GM12801 (cell line): ENCODE measurements around the gene STIM1.

Experiments used
- CTCF ChIP-seq: IDR thresholded peaks from one replicate; pipeline ENCODE4 v1.5.1; 2011; ENCODE audit warnings: control low read depth; ENCODE audit not compliant: insufficient read length; ENCODE audit errors: extremely low read depth

STIM1 gene

GRCh38 chr11:3882655-3883054 lies 27.2 kb downstream of the STIM1 start:
- no peak for TF ChIP-seq CTCF

GRCh38 chr11:3885855-3886254 lies 30.4 kb downstream of the STIM1 start:
- no peak for TF ChIP-seq CTCF

- no peak for TF ChIP-seq CTCF
Measured at GRCh38 chr11:3886985-3887384, 31.5 kb downstream of the STIM1 start.

GRCh38 chr11:3888876-3889275 lies 33.4 kb downstream of the STIM1 start:
- no peak for TF ChIP-seq CTCF

GRCh38 chr11:3890014-3890413 lies 34.5 kb downstream of the STIM1 start:
- no peak for TF ChIP-seq CTCF

GRCh38 chr11:3890806-3891205 lies 35.3 kb downstream of the STIM1 start:
- no peak for TF ChIP-seq CTCF

- no peak for TF ChIP-seq CTCF
Measured at GRCh38 chr11:3891751-3892150, 36.3 kb downstream of the STIM1 start.

GRCh38 chr11:3892156-3892555 lies 36.7 kb downstream of the STIM1 start:
- TF ChIP-seq CTCF = no peak
